ENCODE measurements around the gene MGAM2. TPM values are rescaled to one million over a fixed set of nuclear protein-coding genes. Genes with fewer than 3 reads are reported as not detected.

The MGAM2 gene
- total RNA-seq, 2 donors from 2014 or later = 0.15 to 0.40 TPM

DNA sequence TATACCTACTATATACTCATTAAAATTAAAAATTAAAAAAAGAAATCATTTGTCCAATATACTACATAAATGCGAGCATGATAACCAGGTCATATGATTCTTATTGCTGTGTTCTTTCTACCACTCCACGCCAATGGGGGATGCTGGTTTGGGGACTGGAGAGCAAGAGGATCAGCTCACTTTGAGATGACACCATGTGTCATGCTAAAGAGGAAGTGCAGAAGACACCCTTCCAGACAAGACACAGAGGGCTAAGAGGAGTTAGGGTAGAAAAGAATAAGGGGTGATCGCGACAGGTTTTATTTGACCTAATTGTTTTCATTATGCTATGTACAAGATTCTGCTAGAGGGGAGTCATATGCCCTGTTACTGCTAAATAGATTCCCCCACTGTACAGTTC lies 33.8 kb upstream of the MGAM2 start:
- H3K36me3 Mint-ChIP-seq (ENCODE audit: low read depth) = no peaks in the 10 kb centered on the region
- H3K9ac ChIP-seq (ENCODE audit: extremely low read depth, low read length, poor library complexity, severe bottlenecking) = no peak overlapping the region
- WGBS, 2 experiments (ENCODE audit: insufficient coverage in 1 of 2, insufficient read length in 1 of 2) = 88 to 90% methylated on average over 2 to 4 of the region's 4 CpGs
- H3K27me3 ChIP-seq (ENCODE audit: control insufficient read depth, insufficient read depth, low read length, poor library complexity, severe bottlenecking) = peaks cover 10% of the 10 kb centered on the region
- no peak for TF ChIP-seq CTCF (conservative IDR thresholded peaks at IDR 0.05)
- no peak overlapping the region for H3K27ac Mint-ChIP-seq
- no peak for DNase-seq
- no peaks in the 10 kb centered on the region for H3K4me1 ChIP-seq (ENCODE audit: control insufficient read depth, insufficient read depth, low read length)
- H3K4me3 ChIP-seq (ENCODE audit: low read length) = no peak overlapping the region
- no peak overlapping the region for H3K4me3 Mint-ChIP-seq
- H3K27me3 Mint-ChIP-seq (ENCODE audit: insufficient read depth) = peaks cover 8% of the 10 kb centered on the region
- H3K27ac ChIP-seq (ENCODE audit: low read depth, low read length) = no peak overlapping the region
- H3K9me3 Mint-ChIP-seq = no peaks in the 10 kb centered on the region
- no peaks in the 10 kb centered on the region for H3K9me3 ChIP-seq (ENCODE audit: control insufficient read depth, low read length)
- no peaks in the 10 kb centered on the region for H3K36me3 ChIP-seq (ENCODE audit: control insufficient read depth, insufficient read depth, low read length)
- no peaks in the 10 kb centered on the region for H3K4me1 Mint-ChIP-seq

DNA sequence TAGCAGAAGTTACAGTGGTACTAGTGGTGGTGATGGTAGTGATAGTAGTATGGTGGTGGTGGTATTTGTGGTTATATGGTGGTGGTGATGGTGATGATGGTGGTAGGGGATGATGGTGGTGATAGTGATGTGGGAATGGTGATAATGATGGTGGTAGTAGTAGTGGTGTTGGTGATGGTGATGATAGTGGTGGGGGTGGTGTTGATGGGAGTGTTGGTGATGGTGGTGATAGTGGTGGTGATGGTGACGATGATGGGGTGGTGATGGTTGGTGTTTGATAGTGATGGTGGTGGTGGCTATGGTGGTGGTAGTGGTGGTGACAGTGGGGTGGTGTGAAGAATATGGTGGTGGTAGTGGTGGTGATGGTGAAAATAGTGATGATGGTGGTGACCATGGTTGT lies 27.9 kb upstream of the MGAM2 start:
- no peak overlapping the region for H3K27ac Mint-ChIP-seq
- H3K4me1 ChIP-seq (ENCODE audit: control insufficient read depth, insufficient read depth, low read length) = no peaks in the 10 kb centered on the region
- H3K27me3 Mint-ChIP-seq (ENCODE audit: insufficient read depth) = peaks cover 2% of the 10 kb centered on the region
- H3K9me3 Mint-ChIP-seq = no peaks in the 10 kb centered on the region
- H3K36me3 ChIP-seq (ENCODE audit: control insufficient read depth, insufficient read depth, low read length) = no peaks in the 10 kb centered on the region
- 88 to 100% methylated on average over 1 of the region's 1 CpG for WGBS, 2 experiments (ENCODE audit: insufficient coverage in 1 of 2, insufficient read length in 1 of 2)
- no peak for DNase-seq
- no peaks in the 10 kb centered on the region for H3K4me1 Mint-ChIP-seq
- TF ChIP-seq CTCF (conservative IDR thresholded peaks at IDR 0.05) = no peak
- H3K27ac ChIP-seq (ENCODE audit: low read depth, low read length) = no peak overlapping the region
- no peaks in the 10 kb centered on the region for H3K36me3 Mint-ChIP-seq (ENCODE audit: low read depth)
- H3K4me3 ChIP-seq (ENCODE audit: low read length) = no peak overlapping the region
- H3K9ac ChIP-seq (ENCODE audit: extremely low read depth, low read length, poor library complexity, severe bottlenecking) = no peak overlapping the region
- H3K4me3 Mint-ChIP-seq = no peak overlapping the region
- H3K27me3 ChIP-seq (ENCODE audit: control insufficient read depth, insufficient read depth, low read length, poor library complexity, severe bottlenecking) = no peaks in the 10 kb centered on the region
- H3K9me3 ChIP-seq (ENCODE audit: control insufficient read depth, low read length) = no peaks in the 10 kb centered on the region

GRCh38 chr7:142085428-142085827 lies 26.1 kb upstream of the MGAM2 start:
- Histone ChIP-seq H3K9me3 (ENCODE audit: control insufficient read depth, low read length) (no peaks in the 10 kb centered on the region), H3K36me3 (ENCODE audit: control insufficient read depth, insufficient read depth, low read length) (no peaks in the 10 kb centered on the region), H3K27ac (ENCODE audit: low read depth, low read length) (no peak overlapping the region), H3K4me3 (ENCODE audit: low read length) (no peak overlapping the region), H3K4me1 (ENCODE audit: control insufficient read depth, insufficient read depth, low read length) (no peaks in the 10 kb centered on the region), H3K27me3 (ENCODE audit: control insufficient read depth, insufficient read depth, low read length, poor library complexity, severe bottlenecking) (no peaks in the 10 kb centered on the region), H3K9ac (ENCODE audit: extremely low read depth, low read length, poor library complexity, severe bottlenecking) (no peak overlapping the region)
- Mint-ChIP-seq H3K4me3 (no peak overlapping the region), H3K27ac (no peak overlapping the region), H3K4me1 (no peaks in the 10 kb centered on the region), H3K27me3 (ENCODE audit: insufficient read depth) (peaks cover 4% of the 10 kb centered on the region), H3K9me3 (no peaks in the 10 kb centered on the region), H3K36me3 (ENCODE audit: low read depth) (no peaks in the 10 kb centered on the region)
- no peak for DNase-seq
- TF ChIP-seq CTCF (conservative IDR thresholded peaks at IDR 0.05) = no peak
- 94 to 98% methylated on average over 4 of the region's 4 CpGs for WGBS, 2 experiments (ENCODE audit: insufficient coverage in 1 of 2, insufficient read length in 1 of 2)

Measured in endodermal cell (in vitro differentiated cells).